CD4-positive, alpha-beta T cell treated with Interleukin-1 beta for 1 hour (primary cell): ENCODE results near the gene LTB.
A peak's percentile ranks its signal among the peaks of the same experiment; 100 is the strongest.

Source experiments
- DNase-seq, 2 donors: peaks; one replicate each; pipeline ENCODE4 v3.0.0-alpha.2; 2020 to 2022

Gene LTB

DNA sequence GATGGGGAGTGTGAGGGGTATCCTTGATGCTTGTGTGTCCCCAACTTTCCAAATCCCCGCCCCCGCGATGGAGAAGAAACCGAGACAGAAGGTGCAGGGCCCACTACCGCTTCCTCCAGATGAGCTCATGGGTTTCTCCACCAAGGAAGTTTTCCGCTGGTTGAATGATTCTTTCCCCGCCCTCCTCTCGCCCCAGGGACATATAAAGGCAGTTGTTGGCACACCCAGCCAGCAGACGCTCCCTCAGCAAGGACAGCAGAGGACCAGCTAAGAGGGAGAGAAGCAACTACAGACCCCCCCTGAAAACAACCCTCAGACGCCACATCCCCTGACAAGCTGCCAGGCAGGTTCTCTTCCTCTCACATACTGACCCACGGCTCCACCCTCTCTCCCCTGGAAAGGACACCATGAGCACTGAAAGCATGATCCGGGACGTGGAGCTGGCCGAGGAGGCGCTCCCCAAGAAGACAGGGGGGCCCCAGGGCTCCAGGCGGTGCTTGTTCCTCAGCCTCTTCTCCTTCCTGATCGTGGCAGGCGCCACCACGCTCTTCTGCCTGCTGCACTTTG is 6.8 kb downstream of the LTB start, which contains the start of gene TNF:
Gene TNF (plus strand): TSS at position 231 of the 567 bp plus-strand sequence. CDS start 177 bp downstream, at position 408.
- DNase-seq, result peak; percentile 90 to 93

DNA sequence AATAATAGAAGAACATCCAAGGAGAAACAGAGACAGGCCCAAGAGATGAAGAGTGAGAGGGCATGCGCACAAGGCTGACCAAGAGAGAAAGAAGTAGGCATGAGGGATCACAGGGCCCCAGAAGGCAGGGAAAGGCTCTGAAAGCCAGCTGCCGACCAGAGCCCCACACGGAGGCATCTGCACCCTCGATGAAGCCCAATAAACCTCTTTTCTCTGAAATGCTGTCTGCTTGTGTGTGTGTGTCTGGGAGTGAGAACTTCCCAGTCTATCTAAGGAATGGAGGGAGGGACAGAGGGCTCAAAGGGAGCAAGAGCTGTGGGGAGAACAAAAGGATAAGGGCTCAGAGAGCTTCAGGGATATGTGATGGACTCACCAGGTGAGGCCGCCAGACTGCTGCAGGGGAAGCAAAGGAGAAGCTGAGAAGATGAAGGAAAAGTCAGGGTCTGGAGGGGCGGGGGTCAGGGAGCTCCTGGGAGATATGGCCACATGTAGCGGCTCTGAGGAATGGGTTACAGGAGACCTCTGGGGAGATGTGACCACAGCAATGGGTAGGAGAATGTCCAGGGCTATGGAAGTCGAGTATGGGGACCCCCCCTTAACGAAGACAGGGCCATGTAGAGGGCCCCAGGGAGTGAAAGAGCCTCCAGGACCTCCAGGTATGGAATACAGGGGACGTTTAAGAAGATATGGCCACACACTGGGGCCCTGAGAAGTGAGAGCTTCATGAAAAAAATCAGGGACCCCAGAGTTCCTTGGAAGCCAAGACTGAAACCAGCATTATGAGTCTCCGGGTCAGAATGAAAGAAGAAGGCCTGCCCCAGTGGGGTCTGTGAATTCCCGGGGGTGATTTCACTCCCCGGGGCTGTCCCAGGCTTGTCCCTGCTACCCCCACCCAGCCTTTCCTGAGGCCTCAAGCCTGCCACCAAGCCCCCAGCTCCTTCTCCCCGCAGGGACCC is 7.8 kb downstream of the LTB start:
- DNase-seq, result no peak

- no peak for DNase-seq
Measured at GRCh38 chr6:31573239-31574105, 8.8 kb downstream of the LTB start.

DNA sequence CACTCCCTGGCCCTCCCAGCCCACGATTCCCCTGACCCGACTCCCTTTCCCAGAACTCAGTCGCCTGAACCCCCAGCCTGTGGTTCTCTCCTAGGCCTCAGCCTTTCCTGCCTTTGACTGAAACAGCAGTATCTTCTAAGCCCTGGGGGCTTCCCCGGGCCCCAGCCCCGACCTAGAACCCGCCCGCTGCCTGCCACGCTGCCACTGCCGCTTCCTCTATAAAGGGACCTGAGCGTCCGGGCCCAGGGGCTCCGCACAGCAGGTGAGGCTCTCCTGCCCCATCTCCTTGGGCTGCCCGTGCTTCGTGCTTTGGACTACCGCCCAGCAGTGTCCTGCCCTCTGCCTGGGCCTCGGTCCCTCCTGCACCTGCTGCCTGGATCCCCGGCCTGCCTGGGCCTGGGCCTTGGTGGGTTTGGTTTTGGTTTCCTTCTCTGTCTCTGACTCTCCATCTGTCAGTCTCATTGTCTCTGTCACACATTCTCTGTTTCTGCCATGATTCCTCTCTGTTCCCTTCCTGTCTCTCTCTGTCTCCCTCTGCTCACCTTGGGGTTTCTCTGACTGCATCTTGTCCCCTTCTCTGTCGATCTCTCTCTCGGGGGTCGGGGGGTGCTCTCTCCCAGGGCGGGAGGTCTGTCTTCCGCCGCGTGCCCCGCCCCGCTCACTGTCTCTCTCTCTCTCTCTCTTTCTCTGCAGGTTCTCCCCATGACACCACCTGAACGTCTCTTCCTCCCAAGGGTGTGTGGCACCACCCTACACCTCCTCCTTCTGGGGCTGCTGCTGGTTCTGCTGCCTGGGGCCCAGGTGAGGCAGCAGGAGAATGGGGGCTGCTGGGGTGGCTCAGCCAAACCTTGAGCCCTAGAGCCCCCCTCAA is 9.9 kb downstream of the LTB start, which contains the start of gene LTA:
Gene LTA (plus strand): TSS at position 249 of the 871 bp plus-strand sequence. CDS start 454 bp downstream, at position 703.
- DNase-seq, result peak; percentile 78 to 81

DNA sequence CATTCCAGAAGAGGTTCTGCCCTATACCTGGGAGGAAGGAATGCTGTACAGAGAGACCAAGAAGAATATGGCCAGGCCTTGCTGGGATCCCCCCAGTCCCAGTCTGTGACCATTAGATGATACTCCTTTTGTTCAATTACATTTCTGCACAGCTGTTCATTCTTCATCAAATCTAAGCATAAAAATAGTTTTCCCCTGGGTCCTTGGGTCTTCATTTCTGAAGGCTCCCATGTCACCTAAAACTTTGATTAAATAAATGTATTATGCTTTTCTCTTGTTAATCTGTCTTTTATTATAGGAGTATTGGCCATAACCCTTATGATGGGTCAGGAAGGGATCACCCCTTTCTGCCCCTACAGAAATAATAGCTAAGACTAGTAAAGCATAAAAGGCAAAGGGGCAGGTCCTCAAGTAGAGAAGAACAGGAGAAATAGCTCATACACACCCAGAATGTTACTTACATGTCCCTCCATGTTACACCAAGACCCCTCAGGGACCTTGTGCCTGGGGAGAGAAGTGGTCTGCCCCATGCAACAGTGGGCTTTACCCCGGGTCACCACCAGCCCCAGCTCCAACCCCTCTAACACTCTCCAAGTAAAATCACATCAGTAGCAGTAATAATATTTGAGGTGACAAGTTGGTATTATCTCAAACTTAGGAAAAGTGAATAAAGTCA is 12.2 kb downstream of the LTB start:
- DNase-seq, result no peak

- DNase-seq, result peak; percentile 81 to 87
Measured at GRCh38 chr6:31568537-31568961, 13.7 kb downstream of the LTB start.

DNA sequence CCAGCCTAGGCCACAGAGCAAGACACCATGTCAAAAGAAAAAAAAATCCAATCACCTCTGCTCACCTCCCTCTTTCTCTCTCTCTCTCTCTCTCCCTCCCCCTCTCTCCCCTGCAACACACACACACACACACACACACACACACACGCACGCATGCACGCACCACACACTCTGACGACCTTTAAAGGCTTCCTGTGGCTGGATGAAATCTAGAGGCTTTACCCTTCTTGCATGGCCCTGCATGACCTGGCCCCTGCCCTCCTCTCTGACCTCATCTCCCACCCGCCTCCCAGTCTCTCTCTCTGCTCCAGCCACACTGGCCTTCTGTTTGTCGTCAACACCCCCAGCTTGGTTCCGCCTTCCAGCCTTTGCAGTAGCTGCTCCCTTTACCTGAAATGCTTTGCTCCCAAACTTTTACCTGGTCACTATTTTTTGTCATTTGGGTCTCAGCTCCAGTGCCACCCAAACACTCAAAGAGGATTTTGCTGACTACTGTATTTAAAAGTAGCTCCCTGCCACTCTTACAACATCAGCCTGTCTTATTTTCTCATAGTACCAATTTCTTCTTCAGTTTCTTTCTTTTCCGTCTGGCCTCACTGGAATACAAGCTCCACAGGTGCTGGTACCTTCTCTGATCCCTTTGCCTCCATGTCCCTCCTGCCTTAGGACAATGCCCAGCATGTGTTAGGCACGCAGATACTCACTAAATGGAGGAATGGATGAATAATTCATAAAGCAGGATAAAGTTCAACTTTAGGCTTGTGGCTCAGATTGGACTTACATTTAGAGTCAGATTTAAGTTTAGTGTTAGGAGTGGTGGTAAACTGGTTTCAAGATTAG is 14.5 kb downstream of the LTB start:
- peak; percentile 47 to 51 for DNase-seq

DNA sequence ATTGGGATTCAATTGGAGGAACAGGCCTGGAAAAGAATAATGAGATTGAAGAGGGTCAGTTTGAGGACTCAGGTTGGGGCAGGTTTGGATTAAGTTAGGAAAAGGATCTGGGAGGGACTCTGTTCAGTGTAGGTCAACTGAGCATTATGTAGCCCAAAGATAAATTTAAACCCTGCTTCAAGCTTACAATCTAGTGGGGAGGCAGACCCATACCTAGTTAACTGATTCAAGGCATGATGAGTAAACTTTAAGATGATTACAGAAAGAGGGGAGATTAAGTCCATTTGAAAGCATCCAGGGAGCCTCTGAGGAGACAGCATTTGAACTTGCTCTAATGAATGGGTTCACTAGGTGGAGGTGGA is 21.5 kb downstream of the LTB start:
- DNase-seq, result no peak

- DNase-seq, result peak; percentile 61 to 78
Measured at GRCh38 chr6:31559958-31560696, 22.1 kb downstream of the LTB start.

DNA sequence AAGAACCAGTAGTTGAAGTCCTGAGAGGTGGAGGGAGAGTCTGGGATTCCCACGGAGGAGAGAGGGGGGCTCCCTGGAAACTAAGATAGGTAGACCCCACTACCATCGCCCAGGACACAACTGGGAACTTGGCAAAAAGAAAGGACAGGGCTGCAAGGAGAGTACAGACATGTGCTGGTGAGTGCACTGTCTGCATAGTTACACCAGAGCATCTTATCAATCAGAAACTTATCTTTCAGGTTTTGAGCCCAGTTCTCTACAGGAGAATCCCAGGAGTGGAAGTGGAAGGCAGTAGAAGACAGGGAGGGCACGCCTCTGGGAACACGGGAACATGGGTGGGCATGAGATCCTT is 22.6 kb downstream of the LTB start:
- no peak for DNase-seq

- peak; percentile 71 to 83 for DNase-seq
Measured at GRCh38 chr6:31558631-31559500, 23.4 kb downstream of the LTB start.

DNA sequence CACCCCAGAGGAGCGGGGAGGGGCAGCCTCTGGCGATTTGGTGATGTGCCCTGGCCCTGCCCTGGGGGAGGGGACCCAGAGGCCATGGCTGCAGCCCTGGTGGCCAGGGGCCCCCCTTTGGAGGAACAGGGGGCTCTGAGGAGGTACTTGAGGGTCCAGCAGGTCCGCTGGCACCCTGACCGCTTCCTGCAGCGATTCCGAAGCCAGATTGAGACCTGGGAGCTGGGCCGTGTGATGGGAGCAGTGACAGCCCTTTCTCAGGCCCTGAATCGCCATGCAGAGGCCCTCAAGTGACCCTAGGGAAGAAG is 24.0 kb downstream of the LTB start:
- no peak for DNase-seq

GRCh38 chr6:31557443-31558317 is 24.5 kb downstream of the LTB start:
- no peak for DNase-seq

DNA sequence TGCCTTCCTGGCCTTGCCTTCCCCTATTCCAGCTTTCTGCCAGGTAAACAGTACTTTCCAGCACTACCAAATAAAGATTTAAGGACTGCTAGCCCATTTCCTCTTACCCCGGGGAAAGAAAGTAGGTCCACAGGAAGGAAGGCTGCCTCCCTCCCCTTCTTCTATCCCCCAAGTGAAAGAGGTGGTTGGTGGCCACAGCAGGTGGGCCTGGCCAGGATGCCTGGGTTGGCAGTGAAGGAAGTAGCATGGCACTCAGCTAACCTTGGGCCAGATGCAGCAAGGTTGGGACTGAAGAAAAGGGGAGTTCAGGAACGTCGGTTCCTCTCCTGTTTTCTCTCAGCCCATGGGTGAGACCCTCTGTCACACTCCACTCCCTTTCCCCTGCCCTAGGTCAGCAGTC is 25.9 kb downstream of the LTB start:
- no peak for DNase-seq

DNA sequence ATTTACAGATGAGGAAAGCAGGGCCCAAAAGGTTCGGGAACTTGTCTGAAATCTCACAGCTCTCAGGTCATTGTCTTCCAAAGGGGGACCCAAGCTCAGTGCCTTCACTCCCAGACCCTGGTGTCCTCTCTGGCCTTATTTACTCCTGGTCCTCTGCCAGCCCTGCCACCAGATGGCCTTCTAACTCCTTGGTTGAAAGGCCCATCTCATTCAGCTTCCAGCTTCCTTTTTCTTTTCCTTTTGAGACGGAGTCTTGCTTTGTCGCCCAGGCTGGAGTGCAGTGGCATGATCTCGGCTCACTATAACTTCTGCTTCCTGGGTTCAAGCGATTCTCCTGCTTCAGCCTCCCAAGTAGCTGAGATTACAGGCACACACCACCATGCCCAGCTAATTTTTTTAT is 30.9 kb downstream of the LTB start:
- DNase-seq, result peak; percentile 79

DNA sequence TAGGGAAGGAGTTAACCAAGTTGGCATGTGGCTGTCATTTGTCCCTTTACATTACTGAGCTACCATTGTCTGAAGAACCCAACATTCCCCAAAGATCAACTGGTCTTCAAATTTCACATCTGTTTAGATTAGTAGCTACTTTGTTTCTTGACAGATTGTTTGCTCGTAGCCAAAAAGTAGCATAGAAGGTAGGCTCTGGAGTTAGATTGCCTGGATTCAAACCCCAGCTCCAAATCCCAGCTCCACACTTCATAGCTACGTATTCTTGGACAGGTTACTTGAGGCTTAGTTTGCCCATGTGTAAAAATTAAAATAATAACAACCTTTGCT is 33.7 kb downstream of the LTB start:
- DNase-seq, result no peak

- DNase-seq, result no peak
Measured at GRCh38 chr6:31547727-31548543, 34.3 kb downstream of the LTB start.
